Measurements from ENCODE around the gene SMYD3.

DNA sequence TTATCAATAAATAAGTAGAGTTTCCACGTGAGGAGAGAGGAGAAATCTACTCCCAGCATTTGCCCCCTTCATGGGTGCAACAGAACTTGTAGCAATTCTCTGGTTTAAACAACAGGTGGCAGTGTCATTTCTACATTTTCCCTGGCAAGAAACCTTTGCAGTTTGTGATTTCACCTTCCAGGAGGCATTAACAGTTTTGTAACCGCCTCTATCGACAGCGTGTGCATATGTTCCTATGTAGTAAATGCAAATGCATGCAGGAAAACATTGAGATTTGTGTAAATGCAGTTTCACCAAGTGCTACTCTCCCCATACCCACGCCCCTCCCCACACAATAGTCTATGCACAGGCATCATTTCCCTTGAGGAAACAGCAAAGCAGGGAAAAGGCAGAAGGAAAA lies 494.7 kb downstream of the SMYD3 start:
- TF ChIP-seq, protein P1, sequence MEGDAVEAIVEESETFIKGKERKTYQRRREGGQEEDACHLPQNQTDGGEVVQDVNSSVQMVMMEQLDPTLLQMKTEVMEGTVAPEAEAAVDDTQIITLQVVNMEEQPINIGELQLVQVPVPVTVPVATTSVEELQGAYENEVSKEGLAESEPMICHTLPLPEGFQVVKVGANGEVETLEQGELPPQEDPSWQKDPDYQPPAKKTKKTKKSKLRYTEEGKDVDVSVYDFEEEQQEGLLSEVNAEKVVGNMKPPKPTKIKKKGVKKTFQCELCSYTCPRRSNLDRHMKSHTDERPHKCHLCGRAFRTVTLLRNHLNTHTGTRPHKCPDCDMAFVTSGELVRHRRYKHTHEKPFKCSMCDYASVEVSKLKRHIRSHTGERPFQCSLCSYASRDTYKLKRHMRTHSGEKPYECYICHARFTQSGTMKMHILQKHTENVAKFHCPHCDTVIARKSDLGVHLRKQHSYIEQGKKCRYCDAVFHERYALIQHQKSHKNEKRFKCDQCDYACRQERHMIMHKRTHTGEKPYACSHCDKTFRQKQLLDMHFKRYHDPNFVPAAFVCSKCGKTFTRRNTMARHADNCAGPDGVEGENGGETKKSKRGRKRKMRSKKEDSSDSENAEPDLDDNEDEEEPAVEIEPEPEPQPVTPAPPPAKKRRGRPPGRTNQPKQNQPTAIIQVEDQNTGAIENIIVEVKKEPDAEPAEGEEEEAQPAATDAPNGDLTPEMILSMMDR (IDR thresholded peaks at IDR 0.05 in 8 of 11, conservative IDR thresholded peaks at IDR 0.05 in 3 of 11) = peak in 10 of 11 experiments; percentile 19 to 77 (median 54)
- TF ChIP-seq POLR2A (IDR thresholded peaks at IDR 0.05) = no peak

All from spleen (tissue), 7 donors.